HEK293 (cell line): ENCODE measurements around the gene PSG7.
"Not testable (repeated sequence)": the region's sequence is repeated elsewhere in the genome, so short reads cannot be mapped to it uniquely, and the experiment has no call there.

Source experiments
- CTCF ChIA-PET: fragments of 350-600 bp; formaldehyde crosslinking; extraction: SDS; loops from one replicate; lab custom pipeline; 2021; ENCODE audit warnings: antibody characterized with exemption; lab: Yijun Ruan, JAX
- POLR2A ChIA-PET: fragments of 300-600 bp; formaldehyde crosslinking; extraction: SDS; loops from one replicate; lab custom pipeline; 2020; ENCODE audit warnings: antibody characterized with exemption, inconsistent platforms; lab: Yijun Ruan, JAX
- H3K27ac ChIP-seq: fragments of 200-500 bp; sonication (Bioruptor generic); 2 replicates; pipeline ENCODE4 v1.5.1; 2014; ENCODE audit warnings: low read depth, low read length, control low read depth, inconsistent platforms; ENCODE audit errors: extremely low read depth
- H3K36me3 ChIP-seq, 2 experiments: fragments of 200-500 bp in 1 of 2; sonication (Bioruptor generic) in 1 of 2; 1 replicate in 1 of 2; 2 replicates in 1 of 2; pipeline ENCODE4 v1.5.1; 2014 to 2017; ENCODE audit warnings: inconsistent platforms in 2 of 2, low read length in 2 of 2; ENCODE audit not compliant: control insufficient read depth in 2 of 2, insufficient read depth in 1 of 2
- H3K4me1 ChIP-seq: fragments of 200-500 bp; sonication (Bioruptor generic); 2 replicates; pipeline ENCODE4 v1.5.1; 2014; ENCODE audit warnings: mild to moderate bottlenecking, low read length, inconsistent platforms; ENCODE audit not compliant: control insufficient read depth, insufficient read depth
- H3K4me3 ChIP-seq: 2 replicates; pipeline ENCODE4 v1.5.1; 2011; ENCODE audit warnings: low read depth, mild to moderate bottlenecking, control low read depth, low read length, moderate library complexity
- H3K9me3 ChIP-seq: fragments of 200-500 bp; sonication (Bioruptor generic); 2 replicates; pipeline ENCODE4 v1.5.1; 2014; ENCODE audit warnings: low read depth, low read length, inconsistent platforms; ENCODE audit not compliant: control insufficient read depth, insufficient read depth
- FEZF1 ChIP-seq: fragments of 450-650 bp; formaldehyde crosslinking; IDR thresholded peaks from 2 replicates; pipeline ENCODE4 v1.5.1; 2016; ENCODE audit warnings: missing biosample characterization, missing genetic modification characterization
- HIC1 ChIP-seq: fragments of 450-650 bp; formaldehyde crosslinking; IDR thresholded peaks from 2 replicates; pipeline ENCODE4 v1.5.1; 2016; ENCODE audit warnings: missing biosample characterization, missing genetic modification characterization
- KLF8 ChIP-seq: fragments of 450-650 bp; formaldehyde crosslinking; IDR thresholded peaks from 2 replicates; pipeline ENCODE4 v1.5.1; 2016; ENCODE audit warnings: missing biosample characterization, missing genetic modification characterization
- SP3 ChIP-seq: fragments of 450-650 bp; formaldehyde crosslinking; IDR thresholded peaks from 2 replicates; pipeline ENCODE4 v1.5.1; 2016; ENCODE audit warnings: missing biosample characterization, missing genetic modification characterization
- ZBTB21 ChIP-seq: fragments of 450-650 bp; formaldehyde crosslinking; IDR thresholded peaks from 2 replicates; pipeline ENCODE4 v1.5.1; 2017; ENCODE audit warnings: missing biosample characterization, missing genetic modification characterization
- ZBTB48 ChIP-seq: fragments of 450-650 bp; formaldehyde crosslinking; IDR thresholded peaks from 2 replicates; pipeline ENCODE4 v1.5.1; 2016; ENCODE audit warnings: missing biosample characterization, missing genetic modification characterization
- ZFP37 ChIP-seq: fragments of 450-650 bp; formaldehyde crosslinking; IDR thresholded peaks from 2 replicates; pipeline ENCODE4 v1.5.1; 2016; ENCODE audit warnings: missing biosample characterization, missing genetic modification characterization
- ZFP69B ChIP-seq: fragments of 450-650 bp; formaldehyde crosslinking; IDR thresholded peaks from 2 replicates; pipeline ENCODE4 v1.5.1; 2016; ENCODE audit warnings: missing biosample characterization, missing genetic modification characterization
- ZNF335 ChIP-seq: fragments of 450-650 bp; formaldehyde crosslinking; conservative IDR thresholded peaks from 2 replicates; pipeline ENCODE4 v1.5.1; 2016; ENCODE audit warnings: missing biosample characterization, missing genetic modification characterization
- ZNF366 ChIP-seq: fragments of 450-650 bp; formaldehyde crosslinking; conservative IDR thresholded peaks from 2 replicates; pipeline ENCODE4 v1.5.1; 2016; ENCODE audit warnings: missing biosample characterization, missing genetic modification characterization
- ZNF629 ChIP-seq: fragments of 450-650 bp; formaldehyde crosslinking; IDR thresholded peaks from 2 replicates; pipeline ENCODE4 v1.5.1; 2017; ENCODE audit warnings: missing biosample characterization, missing genetic modification characterization
- ZNF692 ChIP-seq: fragments of 450-650 bp; formaldehyde crosslinking; IDR thresholded peaks from 2 replicates; pipeline ENCODE4 v1.5.1; 2016; ENCODE audit warnings: missing biosample characterization, missing genetic modification characterization

Gene PSG7

GRCh38 chr19:42934183-42934582, 2.8 kb downstream of the PSG7 start:
- H3K4me1 ChIP-seq, H3K9me3 ChIP-seq, H3K27ac ChIP-seq, POLR2A ChIA-PET, H3K4me3 ChIP-seq, H3K36me3 ChIP-seq: not testable (repeated sequence)
- CTCF ChIA-PET, result interaction anchor here (0.6 to 0.9 kb wide), 5 partner anchors 11 to 240 kb away, joined by 3 to 5 read pairs (median 4); no protein-coding TSS in a partner anchor

- H3K27ac ChIP-seq, H3K9me3 ChIP-seq, H3K36me3 ChIP-seq, CTCF ChIA-PET, H3K4me1 ChIP-seq, POLR2A ChIA-PET, H3K4me3 ChIP-seq: not testable (repeated sequence)
These were observed 3.6 kb downstream of the PSG7 start for GRCh38 chr19:42933412-42933811.

GRCh38 chr19:42932485-42933101, 4.4 kb downstream of the PSG7 start:
- CTCF ChIA-PET, result interaction anchor here (0.6 to 1.6 kb wide), 6 partner anchors 8 to 370 kb away, joined by 3 to 6 read pairs (median 3); no protein-coding TSS in a partner anchor

GRCh38 chr19:42930214-42930613, 6.8 kb downstream of the PSG7 start:
- POLR2A ChIA-PET, result not testable (repeated sequence)
- CTCF ChIA-PET, result interaction anchor here (1.1 to 1.6 kb wide), 3 partner anchors 23 to 153 kb away, joined by 3 to 6 read pairs (median 4); partner anchors contain the start of gene PSG2

More at GRCh38 chr19:42932485-42933101, 4.4 kb downstream of the PSG7 start:
- H3K27ac ChIP-seq, H3K4me3 ChIP-seq, H3K4me1 ChIP-seq, H3K9me3 ChIP-seq, H3K36me3 ChIP-seq, POLR2A ChIA-PET: not testable (repeated sequence)
- TF ChIP-seq ZBTB21 (tag by site-specific recombination), result peak; percentile 57; the same call in 1 of the 2 replicates
- TF ChIP-seq KLF8 (tag by site-specific recombination), result peak; percentile 35; the same call in 1 of the 2 replicates
- TF ChIP-seq ZFP69B (tag by site-specific recombination), result peak; percentile 37; the same call in 1 of the 2 replicates
- peak; percentile 53 for TF ChIP-seq ZBTB48
- peak; percentile 37 for TF ChIP-seq SP3
- peak; percentile 59 for TF ChIP-seq ZFP37
- TF ChIP-seq ZNF629 (tag by site-specific recombination), result peak; percentile 61
- TF ChIP-seq ZNF692 (tag by site-specific recombination), result peak; percentile 84
- 0 out of 2 replicates have a peak, but pooled peaks have one; percentile 23 for TF ChIP-seq ZNF335 (tag by site-specific recombination)
- peak; percentile 74 for TF ChIP-seq ZNF366 (tag by site-specific recombination)
- peak; percentile 40; the same call in 1 of the 2 replicates for TF ChIP-seq HIC1 (tag by site-specific recombination)
- 0 out of 2 replicates have a peak, but pooled peaks have one; percentile 36 for TF ChIP-seq FEZF1 (tag by site-specific recombination)

More at GRCh38 chr19:42930214-42930613, 6.8 kb downstream of the PSG7 start:
- not testable (repeated sequence) for H3K4me1 ChIP-seq, H3K9me3 ChIP-seq, H3K27ac ChIP-seq, H3K36me3 ChIP-seq, H3K4me3 ChIP-seq
